H9 (cell line): ENCODE data around the gene PEX19. TPM values are rescaled to one million over a fixed set of nuclear protein-coding genes. Genes with fewer than 3 reads are reported as not detected.

Experiments
- DNase-seq: peaks from one replicate; pipeline ENCODE4 v3.0.0-alpha.2; 2017
- H2AFZ ChIP-seq: one replicate; pipeline ENCODE4 v1.6.1; 2013; ENCODE audit warnings: mild to moderate bottlenecking, low read length, control low read depth, moderate library complexity
- H2AK5ac ChIP-seq: 2 replicates; pipeline ENCODE4 v1.6.1; 2013; ENCODE audit warnings: low read length, control low read depth, mixed read lengths; ENCODE audit not compliant: insufficient read length
- H2BK120ac ChIP-seq: one replicate; pipeline ENCODE4 v1.6.1; 2013; ENCODE audit warnings: low read depth, mild to moderate bottlenecking, low read length, control low read depth, inconsistent platforms; ENCODE audit not compliant: poor library complexity, severe bottlenecking
- H2BK12ac ChIP-seq: 2 replicates; pipeline ENCODE4 v1.6.1; 2013; ENCODE audit warnings: low read length, control low read depth, mixed read lengths, low read depth; ENCODE audit not compliant: insufficient read length
- H2BK15ac ChIP-seq: 2 replicates; pipeline ENCODE4 v1.6.1; 2013; ENCODE audit warnings: low read depth, low read length, control low read depth
- H2BK20ac ChIP-seq: one replicate; pipeline ENCODE4 v1.6.1; 2013; ENCODE audit warnings: low read depth, mild to moderate bottlenecking, low read length, control low read depth, inconsistent platforms; ENCODE audit not compliant: poor library complexity, severe bottlenecking
- H2BK5ac ChIP-seq: 2 replicates; pipeline ENCODE4 v1.6.1; 2013; ENCODE audit warnings: low read length, control low read depth, mixed read lengths; ENCODE audit not compliant: insufficient read length
- H3K14ac ChIP-seq: 2 replicates; pipeline ENCODE4 v1.6.1; 2013; ENCODE audit warnings: low read length, control low read depth; ENCODE audit not compliant: insufficient read depth
- H3K18ac ChIP-seq: 2 replicates; pipeline ENCODE4 v1.6.1; 2013; ENCODE audit warnings: low read depth, mild to moderate bottlenecking, mixed read lengths, low read length, control low read depth; ENCODE audit not compliant: insufficient read length
- H3K23ac ChIP-seq: 2 replicates; pipeline ENCODE4 v1.6.1; 2013; ENCODE audit warnings: low read length, control low read depth, mixed read lengths, low read depth; ENCODE audit not compliant: insufficient read length
- H3K23me2 ChIP-seq: 2 replicates; pipeline ENCODE4 v1.6.1; 2013; ENCODE audit warnings: low read depth, mild to moderate bottlenecking, mixed read lengths, low read length, control low read depth; ENCODE audit not compliant: insufficient read length, poor library complexity, severe bottlenecking
- H3K27ac ChIP-seq: 2 replicates; pipeline ENCODE4 v1.5.1; 2013; ENCODE audit warnings: low read length, control low read depth, mixed read lengths, low read depth; ENCODE audit not compliant: insufficient read length
- H3K27me3 ChIP-seq: 2 replicates; pipeline ENCODE4 v1.6.1; 2013; ENCODE audit warnings: low read length, control low read depth, inconsistent platforms; ENCODE audit not compliant: insufficient read depth
- H3K4ac ChIP-seq: 2 replicates; pipeline ENCODE4 v1.6.1; 2013; ENCODE audit warnings: low read depth, mild to moderate bottlenecking, control low read depth, inconsistent platforms, low read length, moderate library complexity
- H3K4me1 ChIP-seq: 2 replicates; pipeline ENCODE4 v1.6.1; 2013; ENCODE audit warnings: low read length, control low read depth, inconsistent platforms; ENCODE audit not compliant: insufficient read depth
- H3K4me2 ChIP-seq: 2 replicates; pipeline ENCODE4 v1.6.1; 2013; ENCODE audit warnings: low read length, control low read depth, mixed read lengths; ENCODE audit not compliant: insufficient read length, insufficient read depth
- H3K56ac ChIP-seq: 2 replicates; pipeline ENCODE4 v1.6.1; 2013; ENCODE audit warnings: low read depth, mild to moderate bottlenecking, mixed read lengths, low read length, control low read depth; ENCODE audit not compliant: insufficient read length
- H3K79me1 ChIP-seq: 2 replicates; pipeline ENCODE4 v1.6.1; 2013; ENCODE audit warnings: low read depth, mild to moderate bottlenecking, moderate library complexity, low read length, control low read depth, inconsistent platforms; ENCODE audit not compliant: insufficient read depth, poor library complexity, severe bottlenecking
- H3K79me2 ChIP-seq: 2 replicates; pipeline ENCODE4 v1.6.1; 2013; ENCODE audit warnings: low read length, control low read depth, inconsistent platforms; ENCODE audit not compliant: insufficient read depth
- H3K9ac ChIP-seq: 2 replicates; pipeline ENCODE4 v1.6.1; 2013; ENCODE audit warnings: low read length, control low read depth, mixed read lengths; ENCODE audit not compliant: insufficient read length; ENCODE audit errors: extremely low read depth
- H3K9me3 ChIP-seq: one replicate; pipeline ENCODE4 v1.6.1; 2013; ENCODE audit warnings: low read depth, low read length, inconsistent platforms; ENCODE audit not compliant: control insufficient read depth
- H3T11ph ChIP-seq: one replicate; pipeline ENCODE4 v1.6.1; 2013; ENCODE audit warnings: mild to moderate bottlenecking, low read length, control low read depth, inconsistent platforms
- H4K20me1 ChIP-seq: one replicate; pipeline ENCODE4 v1.6.1; 2013; ENCODE audit not compliant: control insufficient read depth, insufficient read length, insufficient read depth
- H4K5ac ChIP-seq: 2 replicates; pipeline ENCODE4 v1.6.1; 2013; ENCODE audit warnings: low read depth, mild to moderate bottlenecking, mixed read lengths, low read length, control low read depth; ENCODE audit not compliant: insufficient read length
- H4K8ac ChIP-seq: replicated peaks from 2 replicates; pipeline ENCODE4 v1.6.1; 2013; ENCODE audit warnings: low read length, control low read depth, mixed read lengths, low read depth; ENCODE audit not compliant: insufficient read length
- H4K91ac ChIP-seq: 2 replicates; pipeline ENCODE4 v1.6.1; 2013; ENCODE audit warnings: low read depth, mild to moderate bottlenecking, moderate library complexity, mixed read lengths, low read length, control low read depth; ENCODE audit not compliant: insufficient read length
- H3K27ac Mint-ChIP-seq, 3 experiments: 2 replicates in 2 of 3; 3 replicates in 1 of 3; pipeline ENCODE4 v1.8.0; 2020 to 2021; ENCODE audit warnings: mixed read lengths in 3 of 3, mild to moderate bottlenecking in 1 of 3, moderate library complexity in 1 of 3
- H3K27me3 Mint-ChIP-seq: 2 replicates; pipeline ENCODE4 v1.8.0; 2021; ENCODE audit warnings: low read depth, mild to moderate bottlenecking, moderate library complexity, mixed read lengths
- H3K36me3 Mint-ChIP-seq, 3 experiments: 2 replicates in 2 of 3; 3 replicates in 1 of 3; pipeline ENCODE4 v1.8.0; 2020 to 2021; ENCODE audit warnings: low read depth in 3 of 3, mixed read lengths in 3 of 3; ENCODE audit not compliant: insufficient read depth in 1 of 3
- H3K4me1 Mint-ChIP-seq, 2 experiments: 2 replicates each; pipeline ENCODE4 v1.8.0; 2020; ENCODE audit warnings: mixed read lengths in 2 of 2
- H3K4me3 Mint-ChIP-seq, 2 experiments: 2 replicates in 1 of 2; 3 replicates in 1 of 2; pipeline ENCODE4 v1.8.0; 2020 to 2021; ENCODE audit warnings: mild to moderate bottlenecking in 2 of 2, mixed read lengths in 2 of 2, moderate library complexity in 1 of 2
- H3K9me3 Mint-ChIP-seq, 2 experiments: 2 replicates in 1 of 2; 3 replicates in 1 of 2; pipeline ENCODE4 v1.8.0; 2020; ENCODE audit warnings: mild to moderate bottlenecking in 2 of 2, mixed read lengths in 2 of 2, moderate library complexity in 1 of 2
- CTCF ChIP-seq: fragments of 200-600 bp; sonication (generic); conservative IDR thresholded peaks from 3 replicates; pipeline ENCODE4 v1.8.0; 2021; ENCODE audit warnings: antibody characterized with exemption, mild to moderate bottlenecking
- WGBS: extraction: QIAGEN DNeasy Blood & Tissue Kit; methylation state at CpG from one replicate; pipeline ENCODE4 v1.1.7; 2013; ENCODE audit warnings: missing lambda C conversion rate, low lambda C conversion rate, mixed read lengths; ENCODE audit not compliant: insufficient read length; ENCODE audit errors: extremely low coverage; 5-methylcytosine and 5-hydroxymethylcytosine counted together
- total RNA-seq: library from RNA; stranded (reverse); gene quantifications from 2 replicates; pipeline ENCODE4 v1.2.1, GENCODE V29; 2021

The PEX19 gene
- total RNA-seq, 1 experiment from 2014 or later = 92.7 TPM

GRCh38 chr1:160315359-160315758 lies 30.4 kb upstream of the PEX19 start:
- WGBS = no CpG with 5 or more reads among the region's 2 CpGs
- Histone ChIP-seq H2AK5ac (no peak overlapping the region), H3K79me2 (no peaks in the 10 kb centered on the region), H3K23me2 (no peaks in the 10 kb centered on the region), H3K9me3 (no peaks in the 10 kb centered on the region), H3K14ac (no peak overlapping the region), H2BK20ac (no peak overlapping the region), H4K20me1 (no peaks in the 10 kb centered on the region), H3K23ac (no peak overlapping the region), H3K79me1 (no peaks in the 10 kb centered on the region), H3K4ac (no peak overlapping the region), H2BK120ac (no peak overlapping the region), H4K91ac (no peak overlapping the region), H3K56ac (no peak overlapping the region), H4K5ac (no peak overlapping the region), H3K18ac (no peak overlapping the region), H3K9ac (no peak overlapping the region), H2AFZ (no peak overlapping the region), H3K4me1 (no peaks in the 10 kb centered on the region), H3K4me2 (no peak overlapping the region), H3T11ph (no peak overlapping the region), H2BK5ac (no peak overlapping the region), H3K27me3 (no peaks in the 10 kb centered on the region), H2BK15ac (no peak overlapping the region), H4K8ac (no peak overlapping the region), H3K27ac (no peak overlapping the region), H2BK12ac (no peak overlapping the region)
- no peaks in the 10 kb centered on the region for H3K4me1 Mint-ChIP-seq
- H3K27ac Mint-ChIP-seq = peak overlapping the region in 1 of 3 experiments; percentile 74; a peak in 2 of 7 replicates
- H3K4me3 Mint-ChIP-seq = no peak overlapping the region
- no peak for DNase-seq
- no peaks in the 10 kb centered on the region for H3K27me3 Mint-ChIP-seq
- H3K9me3 Mint-ChIP-seq = no peaks in the 10 kb centered on the region; a peak in 1 of 5 replicates
- peaks cover 57 to 86% (median 83%) of the 10 kb centered on the region in 3 experiments for H3K36me3 Mint-ChIP-seq
- no peak for TF ChIP-seq CTCF
